Neural cell (in vitro differentiated cells): ENCODE measurements around the gene TIAM1.

Experiments used
- CTCF ChIP-seq: fragments of 450-650 bp; IDR thresholded peaks from 2 replicates; pipeline ENCODE4 v1.5.1; 2014; ENCODE audit warnings: antibody characterized with exemption, mild to moderate bottlenecking, moderate library complexity; ENCODE audit not compliant: poor library complexity, severe bottlenecking
- SMC3 ChIP-seq: fragments of 450-650 bp; conservative IDR thresholded peaks from 2 replicates; pipeline ENCODE4 v1.6.1; 2014; ENCODE audit warnings: antibody characterized with exemption, mild to moderate bottlenecking, moderate library complexity; ENCODE audit not compliant: poor library complexity
- TAF1 ChIP-seq: IDR thresholded peaks from 2 replicates; pipeline ENCODE4 v1.6.1; 2012; ENCODE audit warnings: low read depth

- no peak for TF ChIP-seq CTCF
- no peak for TF ChIP-seq SMC3
- no peak for TF ChIP-seq TAF1
Observed at GRCh38 chr21:31220575-31220974, 123.5 kb downstream of the TIAM1 start.
